Activated CD4-positive, alpha-beta T cell treated with anti-CD3 and anti-CD28 coated beads for 1 hour (primary cell): ENCODE results near the gene TSPO2.

Experiments
- DNase-seq: peaks from one replicate; pipeline ENCODE4 v3.0.0-alpha.2; 2020

TSPO2 gene

GRCh38 chr6:41027799-41028560, 14.3 kb upstream of the TSPO2 start:
- peak; percentile 48 for DNase-seq

- DNase-seq, result no peak
Measured at GRCh38 chr6:41028561-41029412, 13.5 kb upstream of the TSPO2 start.

- no peak for DNase-seq
Measured at GRCh38 chr6:41032830-41033229, 9.4 kb upstream of the TSPO2 start.

GRCh38 chr6:41033776-41034175, 8.5 kb upstream of the TSPO2 start:
- no peak for DNase-seq

- no peak for DNase-seq
Measured at GRCh38 chr6:41036186-41036585, 6.1 kb upstream of the TSPO2 start.

- DNase-seq, result no peak
Measured at GRCh38 chr6:41036601-41037000, 5.7 kb upstream of the TSPO2 start.

- DNase-seq, result no peak
Measured at GRCh38 chr6:41037107-41037900, 5.0 kb upstream of the TSPO2 start.

GRCh38 chr6:41038205-41038604, 4.1 kb upstream of the TSPO2 start:
- no peak for DNase-seq

- peak; percentile 27 for DNase-seq
Measured at GRCh38 chr6:41039060-41039998, 2.9 kb upstream of the TSPO2 start, which contains the start of gene UNC5CL. Gene UNC5CL, minus strand, starts transcription at chr6:41039221. Its CDS starts 4,147 bp downstream, at chr6:41035074.

GRCh38 chr6:41040101-41040939, 1.9 kb upstream of the TSPO2 start:
- no peak for DNase-seq

- no peak for DNase-seq
Measured at GRCh38 chr6:41040940-41041536, 1.2 kb upstream of the TSPO2 start.

- no peak for DNase-seq
Measured at GRCh38 chr6:41043151-41043550, 884 bp downstream of the TSPO2 start.

- DNase-seq, result no peak
Measured at GRCh38 chr6:41045664-41046063, 3.4 kb downstream of the TSPO2 start.

GRCh38 chr6:41046084-41046483, 3.8 kb downstream of the TSPO2 start:
- no peak for DNase-seq

GRCh38 chr6:41047306-41047705, 5.0 kb downstream of the TSPO2 start:
- DNase-seq, result no peak

- DNase-seq, result no peak
Measured at GRCh38 chr6:41047745-41048732, 5.8 kb downstream of the TSPO2 start.

GRCh38 chr6:41049521-41049920, 7.3 kb downstream of the TSPO2 start:
- DNase-seq, result no peak

GRCh38 chr6:41049955-41050354, 7.7 kb downstream of the TSPO2 start:
- no peak for DNase-seq

GRCh38 chr6:41050536-41050935, 8.3 kb downstream of the TSPO2 start:
- no peak for DNase-seq
